Keratinocyte (primary cell): ENCODE results near the gene CNTF. TPM values are rescaled to one million over a fixed set of nuclear protein-coding genes. Genes with fewer than 3 reads are reported as not detected.

ENCODE experiments used
- DNase-seq: peaks from one replicate; pipeline ENCODE4 v3.0.0-alpha.2; 2011; ENCODE audit warnings: low read depth, missing footprints, low spot score
- FAIRE-seq: peaks from 2 replicates; lab custom pipeline; 2011; peaks lifted over from hg19 to GRCh38; lab: Jason Lieb, UNC
- H2AFZ ChIP-seq: 2 replicates; pipeline ENCODE4 v1.6.0; 2012; ENCODE audit warnings: low read length, control low read depth, inconsistent platforms; ENCODE audit not compliant: control insufficient read depth
- H3K27ac ChIP-seq: 2 replicates; pipeline ENCODE4 v1.5.1; 2011; ENCODE audit warnings: low read length; ENCODE audit not compliant: control insufficient read depth, insufficient read depth
- H3K27me3 ChIP-seq: 3 replicates; pipeline ENCODE4 v1.6.0; 2011; ENCODE audit warnings: low read length; ENCODE audit not compliant: control insufficient read depth, insufficient read depth; ENCODE audit errors: extremely low read depth
- H3K36me3 ChIP-seq, 2 experiments: 2 replicates in 1 of 2; 3 replicates in 1 of 2; pipeline ENCODE4 v1.5.1; 2011; ENCODE audit warnings: low read length in 2 of 2, mild to moderate bottlenecking in 1 of 2; ENCODE audit not compliant: control insufficient read depth in 2 of 2, insufficient read depth in 2 of 2; ENCODE audit errors: extremely low read depth in 1 of 2
- H3K4me1 ChIP-seq: 3 replicates; pipeline ENCODE4 v1.5.1; 2011; ENCODE audit warnings: low read length; ENCODE audit not compliant: control insufficient read depth, insufficient read depth; ENCODE audit errors: extremely low read depth
- H3K4me2 ChIP-seq: 3 replicates; pipeline ENCODE4 v1.6.0; 2011; ENCODE audit warnings: low read depth, low read length; ENCODE audit not compliant: control insufficient read depth, insufficient read depth; ENCODE audit errors: extremely low read depth
- H3K4me3 ChIP-seq, 3 experiments: fragments of 200-600 bp in 1 of 3; sonication (generic) in 1 of 3; 2 replicates in 2 of 3; 3 replicates in 1 of 3; pipeline ENCODE4 v1.5.1; 2011 to 2016; ENCODE audit warnings: low read length in 3 of 3, mild to moderate bottlenecking in 3 of 3, control low read depth in 2 of 3, inconsistent platforms in 1 of 3, low read depth in 1 of 3, mixed read lengths in 1 of 3, mixed run types in 1 of 3, moderate library complexity in 1 of 3; ENCODE audit not compliant: control insufficient read depth in 2 of 3, insufficient read depth in 2 of 3; ENCODE audit errors: extremely low read depth in 1 of 3
- H3K79me2 ChIP-seq: 2 replicates; pipeline ENCODE4 v1.6.0; 2012; ENCODE audit warnings: low read length; ENCODE audit not compliant: control insufficient read depth, insufficient read depth
- H3K9ac ChIP-seq: 3 replicates; pipeline ENCODE4 v1.6.0; 2011; ENCODE audit warnings: low read length; ENCODE audit not compliant: control insufficient read depth, insufficient read depth; ENCODE audit errors: extremely low read depth
- H3K9me1 ChIP-seq: 3 replicates; pipeline ENCODE4 v1.6.0; 2011; ENCODE audit warnings: low read length; ENCODE audit not compliant: control insufficient read depth, insufficient read depth; ENCODE audit errors: extremely low read depth
- H3K9me3 ChIP-seq: 2 replicates; pipeline ENCODE4 v1.5.1; 2012; ENCODE audit warnings: low read depth, low read length; ENCODE audit not compliant: control insufficient read depth
- H4K20me1 ChIP-seq: 3 replicates; pipeline ENCODE4 v1.6.0; 2011; ENCODE audit warnings: low read length; ENCODE audit not compliant: control insufficient read depth, insufficient read depth; ENCODE audit errors: extremely low read depth
- EZH2 ChIP-seq: IDR thresholded peaks from one replicate; pipeline ENCODE4 v1.6.1; 2012; ENCODE audit warnings: inconsistent platforms, mild to moderate bottlenecking, low read length, moderate library complexity
- dilution Hi-C: fragments of 300-500 bp; cut with MboI; formaldehyde crosslinking; loops from one replicate; pipeline ENCODE4 v1.7.0; 2020; ENCODE audit warnings: low sequenced_read_pairs; ENCODE audit not compliant: extremely low pct_ligation_motif_present
- polyA plus RNA-seq, 5 experiments: library from polyadenylated mRNA; depleted of rRNA in 3 of 5; stranded (reverse) in 3 of 5; stranded (forward) in 1 of 5; unstranded in 1 of 5; fragments of >200 nt; gene quantifications; 1 replicate in 1 of 5; 2 replicates in 3 of 5; 3 replicates in 1 of 5; pipeline versions ENCODE4 v1.2.1 to v1.2.3, GENCODE V29; 2011 to 2012; ENCODE audit warnings: missing spikeins in 2 of 5, low read depth in 1 of 5, low replicate concordance in 1 of 5
- TF ChIP-seq, protein P1 (sequence below), 3 experiments: IDR thresholded peaks in 1 of 3; conservative IDR thresholded peaks in 1 of 3; optimal IDR thresholded peaks in 1 of 3; 2 replicates in 2 of 3; 3 replicates in 1 of 3; pipeline versions ENCODE3 to v1.5.1; 2011; ENCODE audit warnings: low read length in 3 of 3, mild to moderate bottlenecking in 3 of 3, moderate library complexity in 2 of 3, control low read depth in 1 of 3, inconsistent platforms in 1 of 3; ENCODE audit not compliant: insufficient read depth in 2 of 3; ENCODE audit errors: extremely low read depth in 1 of 3

Gene CNTF
- polyA plus RNA-seq, 1 donor (not counting 4 experiments of a cell fraction or from before 2014, with no cell fraction given): 1.9 TPM

DNA sequence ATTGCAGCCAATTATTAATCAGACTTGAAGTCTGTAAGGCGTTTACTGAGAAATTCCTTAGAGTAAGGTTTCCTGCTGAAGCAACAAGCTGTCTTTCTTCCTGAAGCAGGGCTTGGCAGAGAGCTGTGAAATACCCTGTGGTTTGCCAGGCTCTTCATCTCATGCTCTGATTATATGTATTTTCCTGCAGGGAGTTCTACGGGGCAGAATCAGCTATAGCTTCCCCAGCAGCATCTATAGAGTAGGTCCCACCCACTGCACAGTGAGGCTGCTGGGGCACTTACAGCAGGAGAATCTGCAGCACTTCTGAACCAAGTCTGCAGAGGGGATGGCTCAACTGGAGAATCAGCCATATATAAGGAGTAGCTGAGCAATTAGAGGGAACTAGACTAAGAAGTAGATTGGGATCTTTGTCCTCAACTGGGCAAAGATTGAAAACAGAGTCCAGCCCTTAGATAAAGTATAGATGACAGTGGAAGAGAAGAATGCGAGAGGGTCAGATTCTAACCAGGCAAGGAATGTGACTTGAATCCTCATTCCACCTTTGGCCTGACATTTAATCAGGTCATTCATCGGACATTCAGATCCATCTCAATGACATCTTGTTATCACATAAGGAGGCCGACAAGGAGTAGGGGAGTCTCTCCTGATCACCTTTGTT is 37.6 kb downstream of the CNTF start:
- dilution Hi-C loops: no loop called here
- no peak for FAIRE-seq
- Histone ChIP-seq H3K9me3 (no peaks in the 10 kb centered on the region), H3K4me3 (no peak overlapping the region), H3K36me3 (no peaks in the 10 kb centered on the region), H3K27ac (no peak overlapping the region), H3K79me2 (no peaks in the 10 kb centered on the region), H3K4me1 (peaks cover 13% of the 10 kb centered on the region), H2AFZ (no peak overlapping the region), H3K9ac (no peak overlapping the region), H3K4me2 (no peak overlapping the region), H4K20me1 (no peaks in the 10 kb centered on the region), H3K9me1 (no peaks in the 10 kb centered on the region), H3K27me3 (no peaks in the 10 kb centered on the region)
- DNase-seq: no peak
- TF ChIP-seq EZH2: no peak
- TF ChIP-seq, protein P1, sequence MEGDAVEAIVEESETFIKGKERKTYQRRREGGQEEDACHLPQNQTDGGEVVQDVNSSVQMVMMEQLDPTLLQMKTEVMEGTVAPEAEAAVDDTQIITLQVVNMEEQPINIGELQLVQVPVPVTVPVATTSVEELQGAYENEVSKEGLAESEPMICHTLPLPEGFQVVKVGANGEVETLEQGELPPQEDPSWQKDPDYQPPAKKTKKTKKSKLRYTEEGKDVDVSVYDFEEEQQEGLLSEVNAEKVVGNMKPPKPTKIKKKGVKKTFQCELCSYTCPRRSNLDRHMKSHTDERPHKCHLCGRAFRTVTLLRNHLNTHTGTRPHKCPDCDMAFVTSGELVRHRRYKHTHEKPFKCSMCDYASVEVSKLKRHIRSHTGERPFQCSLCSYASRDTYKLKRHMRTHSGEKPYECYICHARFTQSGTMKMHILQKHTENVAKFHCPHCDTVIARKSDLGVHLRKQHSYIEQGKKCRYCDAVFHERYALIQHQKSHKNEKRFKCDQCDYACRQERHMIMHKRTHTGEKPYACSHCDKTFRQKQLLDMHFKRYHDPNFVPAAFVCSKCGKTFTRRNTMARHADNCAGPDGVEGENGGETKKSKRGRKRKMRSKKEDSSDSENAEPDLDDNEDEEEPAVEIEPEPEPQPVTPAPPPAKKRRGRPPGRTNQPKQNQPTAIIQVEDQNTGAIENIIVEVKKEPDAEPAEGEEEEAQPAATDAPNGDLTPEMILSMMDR (optimal IDR thresholded peaks at IDR 0.05 in 1 of 3, IDR thresholded peaks at IDR 0.05 in 1 of 3, conservative IDR thresholded peaks at IDR 0.05 in 1 of 3; ENCODE audit: extremely low read depth in 1 of 3, insufficient read depth in 2 of 3, low read length in 3 of 3): no peak

GRCh38 chr11:58671983-58672633 is 49.6 kb downstream of the CNTF start:
- no peaks in the 10 kb centered on the region for H3K36me3 ChIP-seq
- DNase-seq (no peak), FAIRE-seq (no peak)
- H3K27ac ChIP-seq: no peak overlapping the region
- no peaks in the 10 kb centered on the region for H4K20me1 ChIP-seq
- H3K9ac ChIP-seq: no peak overlapping the region
- no peaks in the 10 kb centered on the region for H3K4me1 ChIP-seq
- H3K27me3 ChIP-seq: no peaks in the 10 kb centered on the region
- dilution Hi-C loops: no loop called here
- no peak overlapping the region for H2AFZ ChIP-seq
- H3K9me3 ChIP-seq: no peaks in the 10 kb centered on the region
- no peaks in the 10 kb centered on the region for H3K79me2 ChIP-seq
- H3K4me3 ChIP-seq: no peak overlapping the region
- no peaks in the 10 kb centered on the region for H3K9me1 ChIP-seq
- TF ChIP-seq, protein P1 (optimal IDR thresholded peaks at IDR 0.05 in 1 of 3, IDR thresholded peaks at IDR 0.05 in 1 of 3, conservative IDR thresholded peaks at IDR 0.05 in 1 of 3; ENCODE audit: extremely low read depth in 1 of 3, insufficient read depth in 2 of 3, low read length in 3 of 3): no peak
- TF ChIP-seq EZH2: no peak
- no peak overlapping the region for H3K4me2 ChIP-seq
